Sigmoid colon (tissue), 7 donors: Measurements from ENCODE around the gene EPHB1. TPM values are rescaled to one million over a fixed set of nuclear protein-coding genes. Genes with fewer than 3 reads are reported as not detected.

Source experiments
- DNase-seq: peaks from one replicate; pipeline ENCODE4 v3.0.0-alpha.2; 2019
- H3K27ac ChIP-seq, 4 donors: fragments of 200-600 bp; sonication (generic); one replicate each; pipeline ENCODE4 v1.5.1; 2016 to 2019; ENCODE audit warnings: mild to moderate bottlenecking in 1 of 4
- H3K27me3 ChIP-seq, 3 donors: fragments of 200-600 bp; sonication (generic); one replicate each; pipeline ENCODE4 v1.5.1; 2019; ENCODE audit warnings: mild to moderate bottlenecking in 1 of 3
- H3K36me3 ChIP-seq, 4 donors: fragments of 200-600 bp; sonication (generic); one replicate each; pipeline ENCODE4 v1.5.1; 2016 to 2019
- H3K4me1 ChIP-seq, 4 donors: fragments of 200-600 bp; sonication (generic); one replicate each; pipeline ENCODE4 v1.5.1; 2017 to 2019
- H3K4me3 ChIP-seq, 4 donors: fragments of 200-600 bp; sonication (generic); one replicate each; pipeline ENCODE4 v1.5.1; 2017 to 2019; ENCODE audit warnings: mild to moderate bottlenecking in 2 of 4, moderate library complexity in 1 of 4
- H3K9me3 ChIP-seq, 4 donors: fragments of 200-600 bp in 3 of 4; sonication (generic) in 3 of 4; one replicate each; pipeline versions ENCODE4 v1.5.1 to v1.6.1; 2013 to 2019
- CTCF ChIP-seq, 4 experiments: fragments of 450-650 bp in 3 of 4; fragments of 200-600 bp in 1 of 4; IDR thresholded peaks; one replicate each; pipeline ENCODE4 v1.5.1; 2016 to 2019; ENCODE audit warnings: antibody characterized with exemption in 4 of 4, mild to moderate bottlenecking in 3 of 4, moderate library complexity in 2 of 4
- EP300 ChIP-seq, 4 donors: sonication (generic); formaldehyde crosslinking; IDR thresholded peaks; one replicate each; pipeline ENCODE4 v1.6.1; 2017; ENCODE audit warnings: antibody characterized with exemption in 4 of 4
- POLR2A ChIP-seq, 2 donors: fragments of 450-650 bp; IDR thresholded peaks; one replicate each; pipeline ENCODE4 v1.6.1; 2016; ENCODE audit warnings: antibody characterized with exemption in 2 of 2, mild to moderate bottlenecking in 2 of 2, moderate library complexity in 2 of 2
- POLR2AphosphoS5 ChIP-seq, 4 donors: sonication (generic); formaldehyde crosslinking; IDR thresholded peaks; one replicate each; pipeline ENCODE4 v1.6.1; 2017; ENCODE audit warnings: antibody characterized with exemption in 4 of 4
- WGBS, 2 donors: extraction: QIAGEN DNeasy Blood & Tissue Kit; methylation state at CpG; one replicate each; pipeline ENCODE4 v1.1.7; 2013; 5-methylcytosine and 5-hydroxymethylcytosine counted together
- intact Hi-C: fragments of 100-400 bp; cut with DNase I; formaldehyde crosslinking; loops from one replicate; pipeline ENCODE4 v1.15.1; 2023
- polyA plus RNA-seq, 3 donors: library from polyadenylated mRNA; stranded (reverse); fragments of 200-250 nt; gene quantifications; one replicate each; pipeline ENCODE4 v1.2.3, GENCODE V29; 2013
- total RNA-seq, 4 donors: library from RNA; depleted of rRNA; stranded (reverse); fragments of >200 nt; gene quantifications; one replicate each; pipeline ENCODE4 v1.1.0, GENCODE V29; 2016
- donor health status: healthy with polysubstance abuse.
- donor health status: Bipolar disorder and iron deficiency.
- donor health status: healthy.

The EPHB1 gene
- total and polyA plus RNA-seq, 7 donors: 0.29 to 17.3 (median 3.6) TPM; not detected in 2

- Histone ChIP-seq H3K36me3 (no peaks in the 10 kb centered on the region), H3K4me1 (no peaks in the 10 kb centered on the region), H3K9me3 (no peaks in the 10 kb centered on the region), H3K27ac (no peak overlapping the region), H3K4me3 (no peak overlapping the region), H3K27me3 (no peaks in the 10 kb centered on the region)
- WGBS, 2 donors: 81 to 89% methylated on average over 2 of the region's 2 CpGs
- intact Hi-C loops: no loop called here
- no peak for DNase-seq
- TF ChIP-seq CTCF (IDR thresholded peaks at IDR 0.05) (no peak), POLR2AphosphoS5 (IDR thresholded peaks at IDR 0.05) (no peak), EP300 (IDR thresholded peaks at IDR 0.05) (no peak), POLR2A (IDR thresholded peaks at IDR 0.05) (no peak)
Measured at GRCh38 chr3:135008326-135008725, 213.3 kb downstream of the EPHB1 start.

GRCh38 chr3:135009014-135009413 is 214.0 kb downstream of the EPHB1 start:
- intact Hi-C loops: no loop called here
- H3K27me3 ChIP-seq: no peaks in the 10 kb centered on the region
- no peaks in the 10 kb centered on the region for H3K36me3 ChIP-seq
- H3K27ac ChIP-seq: no peak overlapping the region
- H3K9me3 ChIP-seq: no peaks in the 10 kb centered on the region
- no peak overlapping the region for H3K4me3 ChIP-seq
- no peaks in the 10 kb centered on the region for H3K4me1 ChIP-seq
- 84 to 87% methylated on average over 2 of the region's 2 CpGs for WGBS, 2 donors
- TF ChIP-seq CTCF (IDR thresholded peaks at IDR 0.05) (no peak), EP300 (IDR thresholded peaks at IDR 0.05) (no peak), POLR2A (IDR thresholded peaks at IDR 0.05) (no peak), POLR2AphosphoS5 (IDR thresholded peaks at IDR 0.05) (no peak)
- no peak for DNase-seq

- DNase-seq: no peak
- intact Hi-C loops: no loop called here
- H3K27me3 ChIP-seq: no peaks in the 10 kb centered on the region
- H3K4me3 ChIP-seq: no peak overlapping the region
- 90 to 92% methylated on average over 3 of the region's 3 CpGs for WGBS, 2 donors
- no peaks in the 10 kb centered on the region for H3K9me3 ChIP-seq
- no peak overlapping the region for H3K27ac ChIP-seq
- H3K36me3 ChIP-seq: no peaks in the 10 kb centered on the region
- TF ChIP-seq EP300 (IDR thresholded peaks at IDR 0.05) (no peak), CTCF (IDR thresholded peaks at IDR 0.05) (no peak), POLR2A (IDR thresholded peaks at IDR 0.05) (no peak), POLR2AphosphoS5 (IDR thresholded peaks at IDR 0.05) (no peak)
- no peaks in the 10 kb centered on the region for H3K4me1 ChIP-seq
Measured at GRCh38 chr3:135012101-135012500, 217.0 kb downstream of the EPHB1 start.

- intact Hi-C loops: no loop called here
- TF ChIP-seq POLR2A (IDR thresholded peaks at IDR 0.05) (no peak), CTCF (IDR thresholded peaks at IDR 0.05) (no peak), EP300 (IDR thresholded peaks at IDR 0.05) (no peak), POLR2AphosphoS5 (IDR thresholded peaks at IDR 0.05) (no peak)
- H3K9me3 ChIP-seq: no peaks in the 10 kb centered on the region
- no peaks in the 10 kb centered on the region for H3K36me3 ChIP-seq
- no peaks in the 10 kb centered on the region for H3K4me1 ChIP-seq
- H3K27me3 ChIP-seq: no peaks in the 10 kb centered on the region
- WGBS, 2 donors: 92 to 96% methylated on average over 8 of the region's 8 CpGs
- no peak for DNase-seq
- H3K4me3 ChIP-seq: no peak overlapping the region
- no peak overlapping the region for H3K27ac ChIP-seq
Measured at GRCh38 chr3:135013206-135013605, 218.1 kb downstream of the EPHB1 start.

GRCh38 chr3:135014566-135014965 is 219.5 kb downstream of the EPHB1 start:
- 0 to 51% methylated on average over 1 of the region's 1 CpG for WGBS, 2 donors
- no peaks in the 10 kb centered on the region for H3K36me3 ChIP-seq

More at GRCh38 chr3:135014566-135014965, 219.5 kb downstream of the EPHB1 start:
- H3K27me3 ChIP-seq: no peaks in the 10 kb centered on the region
- DNase-seq: no peak
- no peaks in the 10 kb centered on the region for H3K9me3 ChIP-seq
- TF ChIP-seq POLR2AphosphoS5 (IDR thresholded peaks at IDR 0.05) (no peak), EP300 (IDR thresholded peaks at IDR 0.05) (no peak), CTCF (IDR thresholded peaks at IDR 0.05) (no peak), POLR2A (IDR thresholded peaks at IDR 0.05) (no peak)
- no peak overlapping the region for H3K27ac ChIP-seq
- H3K4me1 ChIP-seq: no peaks in the 10 kb centered on the region
- intact Hi-C loops: no loop called here
- H3K4me3 ChIP-seq: no peak overlapping the region
